OCI-LY7 (cell line): ENCODE results near the gene VWF. TPM values are rescaled to one million over a fixed set of nuclear protein-coding genes. Genes with fewer than 3 reads are reported as not detected.

Experiments used
- BruUV-seq: library from RNA; stranded (reverse); fragments of 400-500 nt; replicated peaks from 2 replicates; lab custom pipeline; 2021; lab: Mats Ljungman, UMichigan
- CTCF ChIA-PET: fragments of 300-600 bp; sonication (Branson Sonifier 250); formaldehyde crosslinking; loops from one replicate; lab custom pipeline; 2022; ENCODE audit warnings: antibody characterized with exemption; ENCODE audit not compliant: unreplicated experiment; lab: Charles Lee
- POLR2A ChIA-PET: fragments of 300-600 bp; sonication (Branson Sonifier 250); formaldehyde crosslinking; loops from one replicate; lab custom pipeline; 2022; ENCODE audit warnings: antibody characterized with exemption; lab: Charles Lee
- DNase-seq: peaks from one replicate; pipeline ENCODE4 v3.0.0-alpha.2; 2015; ENCODE audit warnings: low spot score
- H2AFZ ChIP-seq: fragments of 200-600 bp; sonication (generic), shearing (Covaris generic); 2 replicates; pipeline ENCODE4 v1.6.1; 2014; ENCODE audit warnings: mild to moderate bottlenecking, antibody characterized with exemption, low read length, moderate library complexity
- H3K27ac ChIP-seq: fragments of 200-600 bp; sonication (generic); 2 replicates; pipeline ENCODE4 v1.5.1; 2014; ENCODE audit warnings: mixed run types, low read depth, mild to moderate bottlenecking, moderate library complexity, low read length, inconsistent platforms; ENCODE audit not compliant: poor library complexity, severe bottlenecking
- H3K36me3 ChIP-seq: fragments of 200-600 bp; sonication (generic); 2 replicates; pipeline ENCODE4 v1.6.1; 2014; ENCODE audit warnings: mild to moderate bottlenecking, antibody characterized with exemption, low read length, moderate library complexity, mixed read lengths; ENCODE audit not compliant: insufficient read depth
- H3K4me1 ChIP-seq: fragments of 200-600 bp; sonication (generic); 2 replicates; pipeline ENCODE4 v1.5.1; 2014; ENCODE audit warnings: mild to moderate bottlenecking, low read length; ENCODE audit not compliant: insufficient read depth, poor library complexity, severe bottlenecking
- H3K4me2 ChIP-seq: fragments of 200-600 bp; sonication (generic); 2 replicates; pipeline ENCODE4 v1.6.1; 2014; ENCODE audit warnings: mild to moderate bottlenecking, low read length
- H3K4me3 ChIP-seq: fragments of 200-600 bp; sonication (generic); 2 replicates; pipeline ENCODE4 v1.5.1; 2014; ENCODE audit warnings: mild to moderate bottlenecking, low read depth, low read length; ENCODE audit not compliant: poor library complexity, severe bottlenecking
- H3K79me2 ChIP-seq: fragments of 200-600 bp; sonication (generic); 2 replicates; pipeline ENCODE4 v1.6.1; 2016; ENCODE audit warnings: low read depth, mild to moderate bottlenecking, low read length, moderate library complexity, mixed read lengths; ENCODE audit not compliant: insufficient read depth
- H3K9me2 ChIP-seq: fragments of 200-600 bp; sonication (generic); 2 replicates; pipeline ENCODE4 v1.6.1; 2016; ENCODE audit warnings: mild to moderate bottlenecking, low read length, mixed read lengths; ENCODE audit not compliant: insufficient read depth
- H3K9me3 ChIP-seq: fragments of 200-600 bp; sonication (generic); 2 replicates; pipeline ENCODE4 v1.6.1; 2014; ENCODE audit warnings: mild to moderate bottlenecking, mixed run types, low read length, mixed read lengths
- H4K20me1 ChIP-seq: fragments of 200-600 bp; sonication (generic); 2 replicates; pipeline ENCODE4 v1.6.1; 2014; ENCODE audit warnings: mild to moderate bottlenecking, antibody characterized with exemption, low read length, moderate library complexity, mixed read lengths; ENCODE audit not compliant: insufficient read depth
- CTCF ChIP-seq: fragments of 200-600 bp; sonication (generic); conservative IDR thresholded peaks from 2 replicates; pipeline ENCODE4 v1.5.1; 2014; ENCODE audit warnings: mild to moderate bottlenecking, antibody characterized with exemption, low read length, moderate library complexity, mixed read lengths
- EZH2phosphoT487 ChIP-seq: fragments of 200-600 bp; sonication (generic); IDR thresholded peaks from 2 replicates; pipeline ENCODE4 v1.6.1; 2018; ENCODE audit warnings: low read depth, borderline replicate concordance, mild to moderate bottlenecking, mixed run types, antibody characterized with exemption, low read length, moderate library complexity, mixed read lengths
- intact Hi-C: fragments of 100-400 bp; cut with micrococcal nuclease; formaldehyde crosslinking; loops from one replicate; pipeline ENCODE4 v1.10.0; 2022; ENCODE audit not compliant: unreplicated experiment
- total RNA-seq, 2 experiments: library from RNA; depleted of rRNA in 1 of 2; stranded (reverse); fragments of >200 nt in 1 of 2; shearing (Covaris generic) in 1 of 2; gene quantifications; 2 replicates each; pipeline ENCODE4 v1.2.3, GENCODE V29; 2014 to 2022

Gene VWF
- total RNA-seq, 2 experiments from 2014 or later: 0.32 TPM; not detected in 1

GRCh38 chr12:6052206-6052939 lies 72.1 kb downstream of the VWF start:
- Histone ChIP-seq H3K4me1 (no peaks in the 10 kb centered on the region), H3K9me2 (no peaks in the 10 kb centered on the region), H3K4me3 (no peak overlapping the region), H4K20me1 (no peaks in the 10 kb centered on the region), H3K4me2 (no peak overlapping the region), H3K9me3 (no peaks in the 10 kb centered on the region), H3K36me3 (no peaks in the 10 kb centered on the region), H3K79me2 (no peaks in the 10 kb centered on the region), H3K27ac (no peak overlapping the region), H2AFZ (no peak overlapping the region)
- no TSS peak for BruUV-seq
- CTCF ChIA-PET: no interaction called here
- TF ChIP-seq CTCF (no peak), EZH2phosphoT487 (no peak)
- DNase-seq: no peak
- POLR2A ChIA-PET: no interaction called here
- intact Hi-C loops: no loop called here

GRCh38 chr12:6049992-6050391 lies 74.5 kb downstream of the VWF start:
- H3K36me3 ChIP-seq: no peaks in the 10 kb centered on the region
- POLR2A ChIA-PET: interaction anchor here (0.6 kb wide), 1 partner anchor 971 kb away, joined by 3 read pairs; no protein-coding TSS in a partner anchor
- no peak overlapping the region for H3K4me3 ChIP-seq
- H3K79me2 ChIP-seq: no peaks in the 10 kb centered on the region
- intact Hi-C loops: no loop called here
- H3K9me2 ChIP-seq: no peaks in the 10 kb centered on the region
- CTCF ChIA-PET: no interaction called here
- no peak for TF ChIP-seq CTCF
- no peak for TF ChIP-seq EZH2phosphoT487
- no peak overlapping the region for H3K4me2 ChIP-seq
- no peaks in the 10 kb centered on the region for H3K4me1 ChIP-seq
- H4K20me1 ChIP-seq: no peaks in the 10 kb centered on the region
- no peak for DNase-seq
- no peak overlapping the region for H2AFZ ChIP-seq
- no TSS peak for BruUV-seq
- no peaks in the 10 kb centered on the region for H3K9me3 ChIP-seq
- no peak overlapping the region for H3K27ac ChIP-seq

- ChIA-PET POLR2A (interaction anchor here (0.6 kb wide), 1 partner anchor 971 kb away, joined by 3 read pairs; no protein-coding TSS in a partner anchor), CTCF (no interaction called here)
- DNase-seq: no peak
- no peaks in the 10 kb centered on the region for H3K9me2 ChIP-seq
- no peaks in the 10 kb centered on the region for H4K20me1 ChIP-seq
- H3K36me3 ChIP-seq: no peaks in the 10 kb centered on the region
- H3K4me3 ChIP-seq: no peak overlapping the region
- TF ChIP-seq EZH2phosphoT487 (no peak), CTCF (no peak)
- H3K4me1 ChIP-seq: no peaks in the 10 kb centered on the region
- BruUV-seq: no TSS peak
- H3K4me2 ChIP-seq: no peak overlapping the region
- H3K79me2 ChIP-seq: no peaks in the 10 kb centered on the region
- intact Hi-C loops: no loop called here
- H2AFZ ChIP-seq: no peak overlapping the region
- no peaks in the 10 kb centered on the region for H3K9me3 ChIP-seq
- H3K27ac ChIP-seq: no peak overlapping the region
Observed at GRCh38 chr12:6049587-6049986, 74.9 kb downstream of the VWF start.
